CD4-positive, alpha-beta memory T cell (primary cell): ENCODE results near the gene WAPL. TPM values are rescaled to one million over a fixed set of nuclear protein-coding genes. Genes with fewer than 3 reads are reported as not detected.

Experiments used
- CTCF ChIA-PET: fragments of 350-600 bp; sonication (Branson Sonifier 250); formaldehyde crosslinking; loops from one replicate; lab custom pipeline; 2021; ENCODE audit warnings: inconsistent platforms; ENCODE audit not compliant: partially characterized antibody; lab: Charles Lee
- POLR2A ChIA-PET: fragments of 350-600 bp; sonication (Branson Sonifier 250); formaldehyde crosslinking; loops from one replicate; lab custom pipeline; 2021; ENCODE audit not compliant: partially characterized antibody; lab: Charles Lee
- DNase-seq, 5 donors: peaks; one replicate each; pipeline versions ENCODE4 v3.0.0 to v3.0.0-alpha.2; 2020 to 2022; ENCODE audit warnings: mixed read lengths in 1 of 5
- H3K27ac ChIP-seq: one replicate; pipeline ENCODE4 v1.7.0; 2013; ENCODE audit warnings: low read depth, low read length
- H3K27me3 ChIP-seq: 2 replicates; pipeline ENCODE4 v1.7.0; 2013; ENCODE audit warnings: mild to moderate bottlenecking, low read length, moderate library complexity; ENCODE audit not compliant: insufficient read depth
- H3K36me3 ChIP-seq: 2 replicates; pipeline ENCODE4 v1.7.0; 2013; ENCODE audit warnings: mild to moderate bottlenecking, low read length, moderate library complexity; ENCODE audit not compliant: insufficient read depth
- H3K4me1 ChIP-seq: 2 replicates; pipeline ENCODE4 v1.7.0; 2013; ENCODE audit warnings: mild to moderate bottlenecking, low read length, moderate library complexity; ENCODE audit not compliant: insufficient read depth
- H3K4me3 ChIP-seq, 2 donors: one replicate each; pipeline ENCODE4 v1.7.0; 2013; ENCODE audit warnings: low read length in 2 of 2, mild to moderate bottlenecking in 1 of 2
- H3K9me3 ChIP-seq, 2 donors: one replicate each; pipeline ENCODE4 v1.7.0; 2013; ENCODE audit warnings: low read length in 2 of 2, control low read depth in 1 of 2; ENCODE audit not compliant: control insufficient read depth in 1 of 2
- H3K27ac Mint-ChIP-seq, 7 donors: one replicate each; pipeline ENCODE4 v1.8.0; 2020 to 2021; ENCODE audit warnings: mixed read lengths in 7 of 7, mild to moderate bottlenecking in 6 of 7, inconsistent platforms in 3 of 7, moderate library complexity in 3 of 7
- H3K27me3 Mint-ChIP-seq, 2 donors: one replicate each; pipeline ENCODE4 v1.8.0; 2020 to 2021; ENCODE audit warnings: mixed read lengths in 2 of 2
- H3K36me3 Mint-ChIP-seq, 2 donors: one replicate each; pipeline ENCODE4 v1.8.0; 2020 to 2021; ENCODE audit warnings: mixed read lengths in 2 of 2, inconsistent platforms in 1 of 2, mild to moderate bottlenecking in 1 of 2
- H3K4me1 Mint-ChIP-seq, 4 donors: one replicate each; pipeline ENCODE4 v1.8.0; 2020 to 2021; ENCODE audit warnings: mixed read lengths in 4 of 4, mild to moderate bottlenecking in 1 of 4
- H3K4me3 Mint-ChIP-seq, 8 donors: one replicate each; pipeline ENCODE4 v1.8.0; 2020 to 2021; ENCODE audit warnings: mixed read lengths in 8 of 8, mild to moderate bottlenecking in 7 of 8, moderate library complexity in 6 of 8, inconsistent platforms in 3 of 8
- H3K9me3 Mint-ChIP-seq, 8 donors: one replicate each; pipeline ENCODE4 v1.8.0; 2020 to 2021; ENCODE audit warnings: mixed read lengths in 8 of 8, mild to moderate bottlenecking in 5 of 8, inconsistent platforms in 3 of 8, moderate library complexity in 1 of 8
- intact Hi-C: fragments of 100-400 bp; cut with micrococcal nuclease; formaldehyde crosslinking; loops from one replicate; pipeline ENCODE4 v1.15.1; 2023
- polyA plus RNA-seq, 2 donors: library from polyadenylated mRNA; unstranded; fragments of 300-500 nt; fragmentation: Illumina TruSeq; gene quantifications; one replicate each; pipeline ENCODE4 v1.2.3, GENCODE V29; 2021
- total RNA-seq, 2 experiments: library from RNA; stranded (reverse); gene quantifications; one replicate each; pipeline ENCODE4 v1.2.3, GENCODE V29; 2021

The WAPL gene
- total and polyA plus RNA-seq, 4 experiments from 2014 or later: 33.3 to 55.2 (median 48.4) TPM

- H3K27me3 Mint-ChIP-seq: no peaks in the 10 kb centered on the region
- Histone ChIP-seq H3K27me3 (no peaks in the 10 kb centered on the region), H3K9me3 (no peaks in the 10 kb centered on the region), H3K4me3 (peak overlapping the region in 1 of 2 donors; percentile 64), H3K4me1 (peaks cover 13% of the 10 kb centered on the region), H3K27ac (peak overlapping the region; percentile 73), H3K36me3 (no peaks in the 10 kb centered on the region)
- intact Hi-C loops: no loop called here
- H3K36me3 Mint-ChIP-seq: no peaks in the 10 kb centered on the region
- ChIA-PET POLR2A (interaction anchor here (1.0 to 4.9 kb wide), 16 partner anchors 13 to 571 kb away, joined by 3 to 134 read pairs (median 6); partner anchors contain the start of genes BMPR1A and WAPL), CTCF (interaction anchor here (0.8 to 6.5 kb wide), 35 partner anchors 9 to 539 kb away, joined by 3 to 155 read pairs (median 5); partner anchors contain the start of gene WAPL)
- H3K4me3 Mint-ChIP-seq: peak overlapping the region; percentile 87 to 93 (median 90)
- DNase-seq: no peak
- no peaks in the 10 kb centered on the region for H3K9me3 Mint-ChIP-seq
- peak overlapping the region; percentile 83 to 97 (median 90) for H3K27ac Mint-ChIP-seq
- peaks cover 4 to 12% (median 7%) of the 10 kb centered on the region in 4 donors for H3K4me1 Mint-ChIP-seq
Measured at GRCh38 chr10:86399514-86399878, 122.1 kb downstream of the WAPL start.

- Histone ChIP-seq H3K27me3 (no peaks in the 10 kb centered on the region), H3K9me3 (no peaks in the 10 kb centered on the region), H3K36me3 (no peaks in the 10 kb centered on the region), H3K4me3 (no peak overlapping the region), H3K27ac (no peak overlapping the region), H3K4me1 (peaks cover 17% of the 10 kb centered on the region)
- Mint-ChIP-seq H3K9me3 (no peaks in the 10 kb centered on the region), H3K27ac (no peak overlapping the region), H3K36me3 (no peaks in the 10 kb centered on the region), H3K4me1 (peaks cover 8 to 16% (median 10%) of the 10 kb centered on the region in 4 donors), H3K4me3 (no peak overlapping the region), H3K27me3 (peaks cover 0 to 2% of the 10 kb centered on the region in 2 donors)
- DNase-seq: no peak
- intact Hi-C loops: no loop called here
- ChIA-PET POLR2A (no interaction called here), CTCF (interaction anchor here (6.5 kb wide), 1 partner anchor 190 kb away, joined by 155 read pairs; no protein-coding TSS in a partner anchor)
Measured at GRCh38 chr10:86397120-86397519, 124.5 kb downstream of the WAPL start.

GRCh38 chr10:86393862-86394455 is 127.6 kb downstream of the WAPL start:
- H3K4me1 ChIP-seq: peaks cover 10% of the 10 kb centered on the region
- no peaks in the 10 kb centered on the region for H3K9me3 ChIP-seq
- Mint-ChIP-seq H3K4me3 (peak overlapping the region in 1 of 8 donors; percentile 5), H3K36me3 (no peaks in the 10 kb centered on the region), H3K27me3 (peaks cover 5 to 6% of the 10 kb centered on the region in 2 donors), H3K9me3 (no peaks in the 10 kb centered on the region), H3K4me1 (peaks cover 5 to 10% (median 7%) of the 10 kb centered on the region in 4 donors), H3K27ac (peak overlapping the region in 1 of 7 donors; percentile 8)
- H3K27me3 ChIP-seq: no peaks in the 10 kb centered on the region
- intact Hi-C loops: no loop called here
- H3K36me3 ChIP-seq: no peaks in the 10 kb centered on the region
- no peak for DNase-seq
- H3K4me3 ChIP-seq: no peak overlapping the region
- ChIA-PET POLR2A (no interaction called here), CTCF (interaction anchor here (0.8 to 1.2 kb wide), 4 partner anchors 15 to 192 kb away, joined by 3 to 5 read pairs (median 4); no protein-coding TSS in a partner anchor)
- H3K27ac ChIP-seq: no peak overlapping the region

DNA sequence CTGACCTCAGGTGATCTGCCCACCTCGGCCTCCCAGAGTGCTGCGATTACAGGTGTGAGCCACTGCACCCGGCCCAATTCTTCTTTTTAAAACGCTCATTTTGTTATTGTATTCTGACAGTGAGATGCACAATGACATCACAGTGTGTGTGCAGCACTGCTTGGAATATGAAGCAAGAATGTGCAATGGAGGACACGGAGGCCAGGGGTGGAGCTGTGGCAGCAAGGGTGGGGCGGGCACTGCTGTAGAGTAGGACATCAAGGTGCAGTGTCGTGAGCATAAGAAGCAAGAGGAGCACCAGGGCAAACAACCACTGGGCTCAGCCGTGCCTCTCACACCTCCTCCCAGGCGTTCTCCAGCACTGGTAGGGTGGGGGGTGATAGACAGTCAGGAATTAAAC is 128.2 kb downstream of the WAPL start:
- no peaks in the 10 kb centered on the region for H3K9me3 ChIP-seq
- no peaks in the 10 kb centered on the region for H3K36me3 ChIP-seq
- CTCF ChIA-PET: interaction anchor here (0.9 to 1.2 kb wide), 3 partner anchors 14 to 192 kb away, joined by 3 to 5 read pairs (median 4); no protein-coding TSS in a partner anchor
- no peaks in the 10 kb centered on the region for H3K27me3 ChIP-seq
- H3K4me1 ChIP-seq: peaks cover 10% of the 10 kb centered on the region
- peaks cover 7% of the 10 kb centered on the region in 2 donors for H3K27me3 Mint-ChIP-seq
- peak overlapping the region in 1 of 7 donors; percentile 48 for H3K27ac Mint-ChIP-seq
- no peaks in the 10 kb centered on the region for H3K36me3 Mint-ChIP-seq
- peak overlapping the region in 1 of 8 donors; percentile 10 for H3K4me3 Mint-ChIP-seq
- H3K4me1 Mint-ChIP-seq: peaks cover 5 to 12% (median 9%) of the 10 kb centered on the region in 4 donors
- no peak overlapping the region for H3K4me3 ChIP-seq
- H3K27ac ChIP-seq: no peak overlapping the region
- POLR2A ChIA-PET: no interaction called here
- intact Hi-C loops: no loop called here
- DNase-seq: no peak
- no peaks in the 10 kb centered on the region for H3K9me3 Mint-ChIP-seq

- ChIA-PET CTCF (interaction anchor here (0.6 kb wide), 1 partner anchor 690 kb away, joined by 4 read pairs; no protein-coding TSS in a partner anchor), POLR2A (no interaction called here)
- peaks cover 5 to 15% (median 10%) of the 10 kb centered on the region in 4 donors for H3K4me1 Mint-ChIP-seq
- H3K27me3 Mint-ChIP-seq: peaks cover 13 to 14% of the 10 kb centered on the region in 2 donors
- H3K36me3 ChIP-seq: no peaks in the 10 kb centered on the region
- no peaks in the 10 kb centered on the region for H3K36me3 Mint-ChIP-seq
- no peaks in the 10 kb centered on the region for H3K9me3 Mint-ChIP-seq
- no peak overlapping the region for H3K4me3 Mint-ChIP-seq
- peaks cover 10% of the 10 kb centered on the region for H3K4me1 ChIP-seq
- DNase-seq: no peak
- no peaks in the 10 kb centered on the region for H3K9me3 ChIP-seq
- no peak overlapping the region for H3K27ac ChIP-seq
- no peak overlapping the region for H3K27ac Mint-ChIP-seq
- intact Hi-C loops: no loop called here
- no peak overlapping the region for H3K4me3 ChIP-seq
- no peaks in the 10 kb centered on the region for H3K27me3 ChIP-seq
Measured at GRCh38 chr10:86392723-86393094, 128.9 kb downstream of the WAPL start.

DNA sequence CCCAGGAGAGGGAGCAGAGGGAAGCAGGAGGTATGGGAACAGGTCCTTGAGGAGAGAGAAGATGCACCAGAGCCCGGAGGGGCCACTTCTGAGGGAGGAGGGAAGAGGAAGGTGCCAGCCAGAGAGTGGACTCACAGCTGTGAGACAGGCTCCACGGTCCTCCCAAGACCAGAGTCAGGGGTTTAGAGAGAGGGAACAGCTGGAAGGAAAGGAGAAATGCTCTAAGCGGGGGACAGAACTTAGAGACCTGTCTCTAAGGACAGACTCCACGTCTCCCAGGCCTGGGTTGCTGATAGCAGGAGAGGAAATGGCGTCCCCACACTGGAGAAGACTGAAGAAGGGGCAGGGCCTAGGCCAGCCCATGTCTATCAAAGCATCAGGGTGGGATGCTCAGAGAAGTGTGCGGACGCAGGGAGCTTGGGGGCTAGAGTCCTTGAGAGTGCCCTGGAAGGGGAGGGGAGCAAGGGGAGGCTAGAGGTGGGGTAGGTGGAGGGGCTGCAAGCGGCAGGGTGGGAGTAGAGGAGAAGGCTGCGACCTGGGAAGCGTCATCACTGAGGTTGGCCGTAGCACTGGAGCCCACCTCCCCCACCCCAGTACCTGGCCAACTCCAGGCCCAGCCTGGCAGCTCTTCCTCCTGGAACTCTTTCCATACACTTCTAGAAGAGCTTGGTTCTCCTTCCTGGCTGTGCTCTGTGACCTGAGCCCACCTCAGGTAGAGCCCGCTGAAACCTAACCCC is 129.4 kb downstream of the WAPL start:
- Histone ChIP-seq H3K9me3 (no peaks in the 10 kb centered on the region), H3K27ac (no peak overlapping the region), H3K36me3 (no peaks in the 10 kb centered on the region), H3K4me3 (no peak overlapping the region), H3K27me3 (no peaks in the 10 kb centered on the region), H3K4me1 (peaks cover 10% of the 10 kb centered on the region)
- H3K4me1 Mint-ChIP-seq: peaks cover 5 to 15% (median 10%) of the 10 kb centered on the region in 4 donors
- peaks cover 19% of the 10 kb centered on the region in 2 donors for H3K27me3 Mint-ChIP-seq
- H3K27ac Mint-ChIP-seq: peak overlapping the region in 1 of 7 donors; percentile 35
- ChIA-PET CTCF (interaction anchor here (0.6 kb wide), 1 partner anchor 690 kb away, joined by 4 read pairs; no protein-coding TSS in a partner anchor), POLR2A (no interaction called here)
- H3K4me3 Mint-ChIP-seq: peak overlapping the region in 1 of 8 donors; percentile 0
- intact Hi-C loops: no loop called here
- H3K9me3 Mint-ChIP-seq: no peaks in the 10 kb centered on the region
- DNase-seq: no peak
- no peaks in the 10 kb centered on the region for H3K36me3 Mint-ChIP-seq
